Prostate gland (tissue), 2 donors: ENCODE data around the gene CCDC159.

Experiments
- CTCF ChIP-seq, 4 experiments: fragments of 200-600 bp in 2 of 4; fragments of 450-650 bp in 2 of 4; sonication (generic) in 2 of 4; IDR thresholded peaks; 1 replicate in 3 of 4; 2 replicates in 1 of 4; pipeline ENCODE4 v1.5.1; 2016 to 2019; ENCODE audit warnings: antibody characterized with exemption in 4 of 4, mild to moderate bottlenecking in 2 of 4, moderate library complexity in 2 of 4
- POLR2A ChIP-seq: fragments of 450-650 bp; IDR thresholded peaks from one replicate; pipeline ENCODE4 v1.6.1; 2016; ENCODE audit warnings: antibody characterized with exemption, mild to moderate bottlenecking
- POLR2AphosphoS5 ChIP-seq: sonication (generic); formaldehyde crosslinking; IDR thresholded peaks from one replicate; pipeline ENCODE4 v1.6.1; 2017; ENCODE audit warnings: antibody characterized with exemption

DNA sequence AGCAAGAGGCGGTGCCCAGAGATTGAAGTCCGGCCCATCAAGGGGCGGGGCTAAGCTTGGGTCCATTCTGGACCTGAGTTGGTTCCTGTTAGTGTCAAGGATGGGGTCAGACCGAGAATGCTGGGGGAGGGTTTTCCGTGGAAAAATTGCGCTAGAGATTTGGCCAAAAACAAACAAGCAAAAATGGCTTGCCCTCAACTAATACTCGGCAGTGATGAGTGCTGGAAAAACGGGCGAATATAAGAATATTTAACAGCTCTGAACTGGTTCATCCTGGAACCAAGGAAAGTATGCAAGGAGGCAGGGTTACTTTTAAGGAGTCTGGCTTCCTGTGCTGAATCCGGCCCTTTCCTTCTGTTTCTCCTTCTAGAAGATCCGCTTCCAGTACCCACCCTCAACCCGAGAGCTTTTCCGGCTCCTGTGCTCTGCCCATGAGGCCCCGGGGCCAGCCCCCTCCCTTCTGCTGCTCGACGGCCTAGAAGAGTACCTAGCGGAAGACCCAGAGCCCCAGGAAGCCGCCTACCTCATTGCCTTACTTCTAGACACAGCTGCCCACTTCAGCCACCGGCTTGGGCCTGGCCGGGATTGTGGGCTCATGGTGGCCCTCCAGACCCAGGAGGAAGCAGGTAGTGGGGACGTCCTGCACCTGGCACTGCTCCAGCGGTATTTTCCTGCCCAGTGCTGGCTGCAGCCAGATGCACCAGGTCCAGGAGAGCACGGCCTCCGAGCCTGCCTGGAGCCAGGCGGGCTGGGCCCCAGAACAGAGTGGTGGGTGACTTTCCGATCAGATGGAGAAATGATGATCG, 29.0 kb downstream of the CCDC159 start:
- peak in 1 of 4 experiments; percentile 5 for TF ChIP-seq CTCF (IDR thresholded peaks at IDR 0.05)
- TF ChIP-seq POLR2A = peak; percentile 82
- peak; percentile 56 for TF ChIP-seq POLR2AphosphoS5
